ENCODE measurements around the gene KCNQ5.

Gene KCNQ5

DNA sequence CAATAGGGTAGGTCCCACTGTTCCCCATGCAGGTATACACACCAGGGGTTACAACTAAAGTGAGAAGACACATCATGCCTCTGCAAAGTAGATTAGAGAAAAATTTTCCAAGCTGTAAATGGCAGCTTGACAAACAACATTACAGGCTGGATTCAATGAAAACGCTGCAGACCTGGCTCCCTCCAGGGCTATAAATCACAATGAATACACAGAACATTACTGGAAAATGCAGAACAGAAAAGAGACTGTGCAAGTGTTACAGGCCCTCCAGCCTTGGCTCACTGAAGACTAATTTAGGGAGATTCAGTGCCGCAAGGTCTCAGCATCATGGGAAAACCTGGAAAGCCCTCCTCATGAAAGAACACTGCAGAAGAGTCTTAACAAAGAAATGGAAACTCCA, 395.6 kb downstream of the KCNQ5 start:
- Histone ChIP-seq H3K79me2 (no peaks in the 10 kb centered on the region), H2AFZ (no peak overlapping the region), H3K27ac (no peak overlapping the region), H3K27me3 (ENCODE audit: control insufficient read depth, insufficient read depth, low read length) (no peaks in the 10 kb centered on the region), H3K4me2 (ENCODE audit: low read length) (no peak overlapping the region), H3K9ac (no peak overlapping the region), H3K4me1 (no peaks in the 10 kb centered on the region), H3K36me3 (ENCODE audit: control insufficient read depth, insufficient read depth, low read length) (no peaks in the 10 kb centered on the region), H3K4me3 (ENCODE audit: low read depth, low read length) (no peak overlapping the region), H3K9me3 (ENCODE audit: control insufficient read depth, low read length) (no peaks in the 10 kb centered on the region)
- TF ChIP-seq CTCF (IDR thresholded peaks at IDR 0.05), result no peak

DNA sequence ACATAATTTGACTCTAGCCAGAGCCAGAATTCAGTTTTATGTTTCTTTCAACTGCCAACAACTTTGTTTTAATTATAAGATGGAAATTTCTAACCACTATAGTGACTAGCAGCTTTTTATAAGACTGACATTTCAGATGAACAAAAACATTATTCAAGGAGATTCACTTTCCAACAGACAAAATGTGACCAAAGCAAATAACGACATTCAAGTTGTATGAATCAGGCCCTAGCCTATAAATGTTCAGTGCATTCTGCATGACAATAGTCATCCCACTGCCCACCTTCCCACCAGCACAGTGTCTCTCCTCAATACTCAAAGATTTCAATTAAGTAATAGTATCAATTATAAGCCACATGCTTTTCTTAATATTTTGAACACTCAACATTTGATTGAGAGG, 402.7 kb downstream of the KCNQ5 start:
- H3K4me1 ChIP-seq, result no peaks in the 10 kb centered on the region
- no peak overlapping the region for H3K4me3 ChIP-seq (ENCODE audit: low read depth, low read length)
- no peaks in the 10 kb centered on the region for H3K36me3 ChIP-seq (ENCODE audit: control insufficient read depth, insufficient read depth, low read length)
- no peaks in the 10 kb centered on the region for H3K79me2 ChIP-seq
- no peak overlapping the region for H3K27ac ChIP-seq
- no peak for TF ChIP-seq CTCF (IDR thresholded peaks at IDR 0.05)
- no peak overlapping the region for H2AFZ ChIP-seq
- H3K27me3 ChIP-seq (ENCODE audit: control insufficient read depth, insufficient read depth, low read length), result no peaks in the 10 kb centered on the region
- H3K9ac ChIP-seq, result no peak overlapping the region
- no peak overlapping the region for H3K4me2 ChIP-seq (ENCODE audit: low read length)
- no peaks in the 10 kb centered on the region for H3K9me3 ChIP-seq (ENCODE audit: control insufficient read depth, low read length)

- H3K9ac ChIP-seq, result no peak overlapping the region
- H3K27me3 ChIP-seq (ENCODE audit: control insufficient read depth, insufficient read depth, low read length), result no peaks in the 10 kb centered on the region
- no peaks in the 10 kb centered on the region for H3K4me1 ChIP-seq
- H3K79me2 ChIP-seq, result no peaks in the 10 kb centered on the region
- no peak overlapping the region for H3K4me3 ChIP-seq (ENCODE audit: low read depth, low read length)
- no peaks in the 10 kb centered on the region for H3K36me3 ChIP-seq (ENCODE audit: control insufficient read depth, insufficient read depth, low read length)
- no peak for TF ChIP-seq CTCF (IDR thresholded peaks at IDR 0.05)
- H3K27ac ChIP-seq, result no peak overlapping the region
- no peak overlapping the region for H2AFZ ChIP-seq
- H3K4me2 ChIP-seq (ENCODE audit: low read length), result no peak overlapping the region
- no peaks in the 10 kb centered on the region for H3K9me3 ChIP-seq (ENCODE audit: control insufficient read depth, low read length)
Observed at GRCh38 chr6:73027691-73028090, 405.8 kb downstream of the KCNQ5 start.

- Histone ChIP-seq H3K27ac (no peak overlapping the region), H3K27me3 (ENCODE audit: control insufficient read depth, insufficient read depth, low read length) (no peaks in the 10 kb centered on the region), H2AFZ (peak overlapping the region; percentile 56), H3K9ac (no peak overlapping the region), H3K79me2 (no peaks in the 10 kb centered on the region), H3K9me3 (ENCODE audit: control insufficient read depth, low read length) (no peaks in the 10 kb centered on the region), H3K4me1 (no peaks in the 10 kb centered on the region), H3K36me3 (ENCODE audit: control insufficient read depth, insufficient read depth, low read length) (no peaks in the 10 kb centered on the region), H3K4me2 (ENCODE audit: low read length) (no peak overlapping the region), H3K4me3 (ENCODE audit: low read depth, low read length) (no peak overlapping the region)
- no peak for TF ChIP-seq CTCF (IDR thresholded peaks at IDR 0.05)
Observed at GRCh38 chr6:73028124-73028766, 406.4 kb downstream of the KCNQ5 start.

DNA sequence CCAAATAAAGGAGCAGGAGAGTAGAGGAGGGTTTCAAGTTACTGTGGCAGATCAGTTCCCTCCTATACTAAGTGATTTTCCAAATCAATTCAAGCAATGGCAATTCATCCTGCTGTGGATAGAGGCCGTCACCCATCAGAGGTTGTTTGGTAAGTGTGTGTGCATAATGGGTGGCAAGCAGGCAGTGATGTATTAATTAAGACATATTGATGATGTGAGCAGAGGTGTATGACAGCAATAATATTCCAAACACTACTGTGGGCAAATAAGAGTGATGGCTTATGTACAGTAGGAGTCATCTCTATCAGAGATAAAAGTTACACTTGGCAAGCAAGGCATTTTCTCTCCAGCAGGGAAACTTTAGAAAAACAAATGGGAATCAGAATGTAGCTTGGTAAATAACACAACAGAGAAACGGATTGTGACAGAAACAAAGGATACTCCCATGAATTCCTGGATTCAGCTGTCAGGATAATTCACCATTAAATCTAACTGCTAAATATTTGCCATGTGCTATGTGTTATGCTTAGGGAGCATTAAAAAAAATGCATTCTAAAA, 407.1 kb downstream of the KCNQ5 start:
- Histone ChIP-seq H3K4me2 (ENCODE audit: low read length) (no peak overlapping the region), H3K4me3 (ENCODE audit: low read depth, low read length) (no peak overlapping the region), H3K79me2 (no peaks in the 10 kb centered on the region), H3K27ac (no peak overlapping the region), H3K9me3 (ENCODE audit: control insufficient read depth, low read length) (no peaks in the 10 kb centered on the region), H3K36me3 (ENCODE audit: control insufficient read depth, insufficient read depth, low read length) (no peaks in the 10 kb centered on the region), H2AFZ (no peak overlapping the region), H3K9ac (no peak overlapping the region), H3K27me3 (ENCODE audit: control insufficient read depth, insufficient read depth, low read length) (no peaks in the 10 kb centered on the region), H3K4me1 (no peaks in the 10 kb centered on the region)
- no peak for TF ChIP-seq CTCF (IDR thresholded peaks at IDR 0.05)

Data from parathyroid adenoma (tissue), 2 donors.